ENCODE data around the gene MYL6B.
"Not testable (repeated sequence)": the region's sequence is repeated elsewhere in the genome, so short reads cannot be mapped to it uniquely, and the experiment has no call there.

MYL6B gene

DNA sequence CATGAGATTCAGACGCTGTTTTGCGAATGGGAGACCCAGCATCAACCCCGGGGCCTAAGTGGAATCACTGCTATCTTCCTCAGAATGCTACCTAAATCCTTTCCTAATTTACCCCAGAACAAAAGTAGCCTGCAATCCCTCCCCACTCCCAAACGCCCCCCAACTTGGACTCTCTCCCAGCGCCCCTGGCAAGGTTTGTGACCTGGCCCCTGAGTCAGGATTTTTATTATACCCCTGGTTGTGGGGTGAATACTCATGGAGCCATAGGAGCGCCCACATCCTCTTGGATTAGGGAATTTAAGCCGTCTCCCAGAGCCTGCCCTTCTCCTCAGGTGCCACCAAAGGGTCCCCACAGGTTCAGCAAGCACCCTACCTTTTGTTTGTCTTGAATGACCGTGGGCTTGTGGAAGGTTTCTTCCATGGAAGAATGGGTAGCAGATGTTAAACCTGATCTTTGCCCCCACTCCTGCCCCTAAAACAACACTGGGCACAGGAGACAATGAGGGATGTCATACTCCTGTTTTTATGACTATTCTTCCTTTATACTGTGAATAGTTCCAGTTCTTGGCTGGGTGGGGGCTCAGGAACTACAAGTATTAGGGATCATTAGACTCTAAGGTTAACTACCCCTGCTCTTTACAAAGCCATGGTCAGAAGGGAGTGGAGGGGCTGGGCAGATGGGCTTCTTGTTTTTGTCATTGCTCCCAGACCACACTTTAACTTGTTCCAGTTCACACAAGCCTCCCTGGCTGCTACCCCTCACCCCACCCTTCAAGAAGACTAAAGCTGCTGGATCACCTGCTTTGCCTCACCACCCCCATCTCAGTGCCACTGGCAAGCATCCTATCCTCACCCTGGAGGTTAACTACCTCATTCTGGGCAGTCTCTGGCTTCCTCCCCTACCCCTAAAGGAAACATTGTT is 630 bp downstream of the MYL6B start:
- H3K4me2 ChIP-seq: peak overlapping the region; percentile 88 to 100 (median 97)
- no peak for TF ChIP-seq Cebpa-rat (IDR thresholded peaks at IDR 0.05)
- H3K36me3 ChIP-seq: peaks cover 11 to 30% (median 17%) of the 10 kb centered on the region in 11 experiments
- no peaks in the 10 kb centered on the region for H3K27me3 ChIP-seq
- H3K4me3 ChIP-seq: peak overlapping the region; percentile 62 to 80 (median 72)
- H4K20me1 ChIP-seq: no peaks in the 10 kb centered on the region
- peak overlapping the region; percentile 75 to 92 (median 86) for H3K27ac ChIP-seq
- H3K9ac ChIP-seq: peak overlapping the region; percentile 74 to 88 (median 84)
- peaks cover 47 to 65% (median 54%) of the 10 kb centered on the region in 10 experiments for H3K4me1 ChIP-seq
- H3K9me3 ChIP-seq (replicated peaks in 1 of 11): no peaks in the 10 kb centered on the region

DNA sequence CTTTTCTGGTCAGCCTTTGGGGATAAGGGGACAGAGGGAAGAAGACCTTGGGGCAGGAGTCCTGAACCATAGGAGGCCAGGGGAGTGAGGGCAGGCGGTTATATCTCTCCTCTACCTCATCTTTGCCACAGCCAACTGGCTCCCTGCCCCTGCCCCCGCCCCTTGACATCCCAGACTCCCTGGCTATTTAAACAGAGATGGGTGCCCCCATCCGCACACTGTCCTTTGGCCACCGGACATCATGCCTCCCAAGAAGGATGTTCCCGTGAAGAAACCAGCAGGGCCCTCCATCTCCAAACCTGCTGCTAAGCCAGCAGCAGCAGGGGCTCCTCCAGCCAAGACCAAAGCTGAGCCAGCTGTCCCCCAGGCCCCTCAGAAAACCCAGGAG is 1.3 kb downstream of the MYL6B start:
- Histone ChIP-seq H3K4me1 (peaks cover 47 to 65% (median 54%) of the 10 kb centered on the region in 10 experiments), H3K4me2 (peak overlapping the region; percentile 88 to 100 (median 97)), H3K27ac (peak overlapping the region in 9 of 11 experiments; percentile 84 to 92 (median 87); a peak in 15 of 22 replicates), H3K9me3 (replicated peaks in 1 of 11) (no peaks in the 10 kb centered on the region), H3K9ac (peak overlapping the region; percentile 74 to 88 (median 84); a peak in 20 of 22 replicates), H3K36me3 (peaks cover 11 to 30% (median 17%) of the 10 kb centered on the region in 11 experiments), H3K4me3 (peak overlapping the region; percentile 62 to 80 (median 72); a peak in 14 of 20 replicates), H4K20me1 (peaks cover 0 to 3% (median 0%) of the 10 kb centered on the region in 11 experiments; a peak in 4 of 22 replicates), H3K27me3 (no peaks in the 10 kb centered on the region)
- TF ChIP-seq Cebpa-rat (IDR thresholded peaks at IDR 0.05): no peak

DNA sequence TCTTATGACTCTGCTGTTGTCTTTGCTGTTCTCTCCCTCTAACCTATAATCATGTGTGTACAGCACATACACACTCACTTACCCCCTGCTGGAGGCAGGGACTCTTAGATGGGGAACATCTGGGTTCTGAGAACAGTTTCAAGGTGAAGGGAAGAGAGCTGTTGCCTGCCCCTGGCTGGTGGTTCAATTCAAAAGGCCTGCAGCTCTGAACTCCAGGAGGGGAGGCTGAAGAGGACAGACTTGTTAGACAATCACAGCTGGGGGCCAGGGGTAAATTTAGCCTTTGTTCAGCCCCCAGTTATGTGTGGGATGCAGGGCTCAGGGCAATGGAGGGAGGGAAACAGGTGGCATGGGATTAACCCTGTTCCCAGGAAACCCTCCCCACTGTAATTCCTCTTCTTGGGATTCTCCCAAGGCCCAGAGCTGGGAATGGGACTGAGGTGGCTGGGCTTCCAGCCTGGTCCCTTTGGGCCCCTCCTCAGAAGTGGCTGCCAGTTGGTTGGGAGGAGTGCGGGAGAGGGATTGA is 1.9 kb downstream of the MYL6B start:
- peaks cover 47 to 65% (median 56%) of the 10 kb centered on the region in 10 experiments for H3K4me1 ChIP-seq
- peaks cover 1 to 10% (median 4%) of the 10 kb centered on the region in 11 experiments; a peak in 15 of 22 replicates for H4K20me1 ChIP-seq
- peaks cover 11 to 33% (median 18%) of the 10 kb centered on the region in 11 experiments for H3K36me3 ChIP-seq
- TF ChIP-seq Cebpa-rat (IDR thresholded peaks at IDR 0.05): no peak
- H3K9ac ChIP-seq: peak overlapping the region; percentile 74 to 88 (median 84); a peak in 17 of 22 replicates
- no peaks in the 10 kb centered on the region for H3K27me3 ChIP-seq
- H3K9me3 ChIP-seq (replicated peaks in 1 of 11): no peaks in the 10 kb centered on the region
- H3K27ac ChIP-seq: peak overlapping the region in 8 of 11 experiments; percentile 21 to 95 (median 89); a peak in 12 of 22 replicates
- peak overlapping the region in 1 of 10 experiments; percentile 78; a peak in 2 of 20 replicates for H3K4me3 ChIP-seq
- peak overlapping the region; percentile 88 to 100 (median 97) for H3K4me2 ChIP-seq

DNA sequence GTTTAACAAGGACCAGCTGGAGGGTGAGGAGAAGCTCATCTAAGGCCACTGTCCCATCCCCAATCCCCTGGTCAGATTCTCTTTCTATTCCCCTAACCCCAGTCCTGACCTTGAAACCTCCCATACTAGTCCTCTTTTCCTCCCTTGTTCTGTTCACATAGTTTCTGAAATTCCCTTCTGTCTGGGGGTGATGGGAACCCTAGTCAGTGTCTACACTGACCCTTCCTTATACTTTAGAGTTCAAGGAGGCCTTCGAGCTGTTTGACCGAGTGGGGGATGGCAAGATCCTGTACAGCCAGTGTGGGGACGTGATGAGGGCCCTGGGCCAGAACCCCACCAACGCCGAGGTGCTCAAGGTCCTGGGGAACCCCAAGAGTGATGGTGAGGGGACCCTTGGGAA is 2.4 kb downstream of the MYL6B start:
- H3K4me2 ChIP-seq: peak overlapping the region in 7 of 11 experiments; percentile 88 to 100 (median 98); a peak in 8 of 22 replicates
- peaks cover 51 to 70% (median 61%) of the 10 kb centered on the region in 10 experiments for H3K4me1 ChIP-seq
- peaks cover 16 to 38% (median 23%) of the 10 kb centered on the region in 11 experiments for H3K36me3 ChIP-seq
- H3K9ac ChIP-seq: peak overlapping the region in 9 of 11 experiments; percentile 5 to 88 (median 83); a peak in 8 of 22 replicates
- no peaks in the 10 kb centered on the region for H3K27me3 ChIP-seq
- no peak overlapping the region for H3K4me3 ChIP-seq
- peak overlapping the region in 6 of 11 experiments; percentile 21 to 95 (median 88); a peak in 5 of 22 replicates for H3K27ac ChIP-seq
- H3K9me3 ChIP-seq (replicated peaks in 1 of 11): no peaks in the 10 kb centered on the region
- peaks cover 6 to 15% (median 10%) of the 10 kb centered on the region in 11 experiments; a peak in 19 of 22 replicates for H4K20me1 ChIP-seq
- no peak for TF ChIP-seq Cebpa-rat (IDR thresholded peaks at IDR 0.05)

DNA sequence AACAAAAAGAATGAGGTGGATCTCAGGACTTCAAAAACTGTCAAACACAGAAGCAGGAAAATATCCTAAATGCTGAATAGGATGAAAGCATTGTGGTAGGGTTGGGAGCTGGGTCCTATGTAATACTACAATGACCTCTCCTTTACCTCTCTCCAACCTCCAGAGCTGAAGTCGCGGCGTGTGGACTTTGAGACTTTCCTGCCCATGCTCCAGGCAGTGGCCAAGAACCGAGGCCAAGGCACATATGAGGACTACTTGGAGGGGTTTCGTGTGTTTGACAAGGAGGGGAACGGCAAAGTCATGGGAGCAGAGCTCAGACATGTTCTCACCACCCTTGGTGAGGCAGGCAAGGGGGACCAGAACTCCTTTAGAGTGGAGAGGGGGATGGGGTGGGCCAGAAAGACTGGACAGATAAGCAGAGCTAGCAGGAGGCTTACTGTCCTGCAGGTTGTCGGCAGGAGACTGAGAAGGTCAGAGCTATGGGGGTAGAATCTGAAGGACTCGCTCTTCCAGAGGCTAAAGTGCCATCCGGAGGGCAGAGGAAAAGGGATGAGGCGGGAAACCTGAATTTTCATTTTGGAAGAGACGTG is 3.0 kb downstream of the MYL6B start:
- H3K27me3 ChIP-seq: no peaks in the 10 kb centered on the region
- H3K4me2 ChIP-seq: peak overlapping the region in 2 of 11 experiments; percentile 90 to 96; a peak in 2 of 22 replicates
- peak overlapping the region in 6 of 11 experiments; percentile 18 to 87 (median 30); a peak in 3 of 22 replicates for H3K9ac ChIP-seq
- peaks cover 52 to 75% (median 66%) of the 10 kb centered on the region in 10 experiments for H3K4me1 ChIP-seq
- H3K9me3 ChIP-seq (replicated peaks in 1 of 11): no peaks in the 10 kb centered on the region
- peak overlapping the region in 5 of 11 experiments; percentile 27 to 97 (median 95); a peak in 7 of 22 replicates for H3K27ac ChIP-seq
- H3K4me3 ChIP-seq: no peak overlapping the region
- TF ChIP-seq Cebpa-rat (IDR thresholded peaks at IDR 0.05): no peak
- H3K36me3 ChIP-seq: peaks cover 21 to 44% (median 29%) of the 10 kb centered on the region in 11 experiments
- H4K20me1 ChIP-seq: peaks cover 12 to 20% (median 15%) of the 10 kb centered on the region in 11 experiments; a peak in 21 of 22 replicates

DNA sequence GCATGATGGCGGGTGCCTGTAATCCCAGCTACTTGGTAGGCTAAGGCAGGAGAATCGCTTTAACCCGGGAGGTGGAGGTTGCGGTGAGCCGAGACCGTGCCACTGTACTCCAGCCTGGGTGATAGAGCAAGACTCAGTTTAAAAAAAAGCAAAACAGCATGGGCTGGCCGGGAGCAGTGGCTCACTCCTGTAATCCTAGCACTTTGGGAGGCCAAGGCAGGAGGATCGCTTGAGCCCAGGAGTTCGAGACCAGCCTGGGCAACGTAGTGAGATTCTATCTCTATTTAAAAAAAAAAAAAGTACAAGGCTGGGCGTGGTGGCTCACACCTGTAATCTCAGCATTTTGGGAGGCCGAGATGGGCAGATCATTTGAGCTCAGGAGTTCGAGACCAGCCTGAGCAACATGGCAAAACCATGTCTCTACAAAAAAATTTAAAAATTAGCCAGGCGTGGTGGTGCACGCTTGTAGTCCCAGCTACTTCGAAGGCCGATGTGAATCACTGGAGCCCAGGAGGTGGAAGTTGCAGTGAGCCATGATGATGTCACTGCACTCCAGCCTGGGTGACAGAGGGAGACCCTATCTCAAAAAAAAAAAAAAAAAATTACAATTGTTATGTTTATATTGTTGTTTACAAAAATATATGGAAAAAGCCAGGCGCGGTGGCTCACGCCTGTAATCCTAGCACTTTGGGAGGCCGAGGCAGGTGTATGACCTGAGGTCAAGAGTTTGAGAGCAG is 4.2 kb downstream of the MYL6B start:
- H3K4me3 ChIP-seq: peak overlapping the region; percentile 63 to 99 (median 91)
- H3K27me3 ChIP-seq; H3K9me3 ChIP-seq (replicated peaks in 1 of 11): not testable (repeated sequence)
- H3K4me2 ChIP-seq: peak overlapping the region; percentile 84 to 96 (median 95)
- peak overlapping the region in 10 of 11 experiments; percentile 54 to 97 (median 92); a peak in 21 of 22 replicates for H3K27ac ChIP-seq
- peaks cover 52 to 75% (median 67%) of the 10 kb centered on the region in 10 experiments for H3K4me1 ChIP-seq
- H4K20me1 ChIP-seq: peaks cover 24 to 33% (median 28%) of the 10 kb centered on the region in 11 experiments
- H3K9ac ChIP-seq: peak overlapping the region; percentile 70 to 98 (median 94)
- H3K36me3 ChIP-seq: peaks cover 34 to 56% (median 41%) of the 10 kb centered on the region in 11 experiments

DNA sequence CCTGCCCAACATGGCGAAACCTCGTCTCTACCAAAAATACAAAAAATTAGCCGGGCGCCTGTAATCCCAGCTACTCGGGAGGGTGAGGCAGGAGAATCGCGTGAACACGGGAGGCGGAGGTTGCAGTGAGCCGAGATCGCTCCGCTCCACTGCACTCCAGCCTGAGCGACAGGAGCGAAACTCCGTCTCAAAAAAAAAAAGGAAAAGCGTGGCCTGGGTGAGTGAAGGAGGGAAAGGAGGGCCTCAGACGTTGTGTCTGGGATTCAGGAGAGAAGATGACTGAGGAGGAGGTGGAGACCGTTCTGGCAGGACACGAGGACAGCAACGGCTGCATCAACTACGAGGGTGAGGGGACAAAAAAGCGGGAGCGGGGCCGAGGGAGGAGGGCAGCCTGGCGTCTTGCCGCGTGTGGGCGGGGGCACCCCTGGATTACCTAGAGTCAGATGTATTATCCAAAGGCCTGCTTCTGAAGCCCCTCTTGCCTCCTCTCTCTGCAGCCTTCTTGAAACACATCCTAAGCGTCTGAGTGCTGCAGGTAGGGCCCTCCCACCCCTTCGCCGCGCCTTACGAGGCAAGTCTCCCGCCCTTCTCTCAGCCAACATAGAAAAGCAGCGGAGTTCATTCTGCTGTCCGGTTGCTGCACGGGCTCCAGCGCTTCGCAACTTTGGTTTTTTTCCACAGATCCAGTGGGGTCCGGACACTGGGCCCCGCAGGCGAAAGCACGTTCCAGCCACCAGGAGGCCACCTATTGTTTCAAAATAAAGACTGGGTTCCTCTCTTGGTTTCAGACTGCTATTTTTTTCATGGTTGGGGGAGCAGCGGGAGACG is 5.0 kb downstream of the MYL6B start:
- Histone ChIP-seq H3K9me3 (replicated peaks in 1 of 11) (no peaks in the 10 kb centered on the region), H3K36me3 (peaks cover 42 to 64% (median 49%) of the 10 kb centered on the region in 11 experiments), H3K9ac (peak overlapping the region; percentile 70 to 98 (median 94)), H3K4me3 (peak overlapping the region; percentile 63 to 99 (median 91)), H3K27ac (peak overlapping the region in 10 of 11 experiments; percentile 54 to 97 (median 92); a peak in 21 of 22 replicates), H3K4me2 (peak overlapping the region; percentile 84 to 96 (median 95)), H3K4me1 (peaks cover 53 to 73% (median 67%) of the 10 kb centered on the region in 10 experiments), H3K27me3 (no peaks in the 10 kb centered on the region), H4K20me1 (peaks cover 32 to 41% (median 36%) of the 10 kb centered on the region in 11 experiments)
- TF ChIP-seq Cebpa-rat (IDR thresholded peaks at IDR 0.05): no peak

All from BLaER1 treated with 17β-estradiol and CSF1 and Interleukin-3, amounts not matched to agents 10 nM and 100 nM (cell line).